OCI-LY1 (cell line): ENCODE measurements around the gene CITED2.

Experiments
- EZH2 ChIP-seq: fragments of 200-600 bp; sonication (generic), shearing (Covaris generic); IDR thresholded peaks from 2 replicates; pipeline ENCODE4 v1.8.0; 2017; ENCODE audit warnings: borderline replicate concordance, mixed run types, mild to moderate bottlenecking, antibody characterized with exemption, low read length, moderate library complexity, mixed read lengths
- TF ChIP-seq, protein P1 (sequence below): fragments of 200-600 bp; sonication (generic), shearing (Covaris generic); IDR thresholded peaks from 2 replicates; pipeline ENCODE4 v1.5.1; 2017; ENCODE audit warnings: mild to moderate bottlenecking, antibody characterized with exemption, low read length, moderate library complexity, mixed read lengths

DNA sequence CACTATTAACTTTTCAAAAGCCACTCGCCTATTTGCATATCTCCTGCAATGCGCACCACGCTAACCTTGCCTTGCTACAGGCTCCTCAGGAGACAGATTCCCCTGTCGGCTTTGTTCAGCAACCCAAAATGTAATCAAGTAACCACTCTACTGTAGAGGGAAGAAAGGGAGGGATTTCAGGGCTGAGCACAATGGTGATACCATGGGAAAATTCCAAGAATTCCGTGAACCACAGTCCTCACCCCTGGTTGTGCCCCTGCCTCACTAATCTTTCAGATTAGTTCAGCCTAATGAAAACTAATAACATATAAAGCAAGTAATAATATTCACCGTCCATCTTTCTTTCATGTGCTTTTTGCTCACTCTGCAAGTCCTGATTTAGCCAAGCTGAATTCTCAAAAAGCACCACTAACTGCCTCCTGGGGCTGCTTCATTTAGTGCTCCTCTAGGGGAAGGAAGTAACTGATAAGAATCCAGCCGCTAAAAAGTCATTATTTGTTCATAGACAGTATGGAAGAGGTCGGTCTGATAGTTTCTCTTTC lies 6.6 kb downstream of the CITED2 start:
- TF ChIP-seq, protein P1, sequence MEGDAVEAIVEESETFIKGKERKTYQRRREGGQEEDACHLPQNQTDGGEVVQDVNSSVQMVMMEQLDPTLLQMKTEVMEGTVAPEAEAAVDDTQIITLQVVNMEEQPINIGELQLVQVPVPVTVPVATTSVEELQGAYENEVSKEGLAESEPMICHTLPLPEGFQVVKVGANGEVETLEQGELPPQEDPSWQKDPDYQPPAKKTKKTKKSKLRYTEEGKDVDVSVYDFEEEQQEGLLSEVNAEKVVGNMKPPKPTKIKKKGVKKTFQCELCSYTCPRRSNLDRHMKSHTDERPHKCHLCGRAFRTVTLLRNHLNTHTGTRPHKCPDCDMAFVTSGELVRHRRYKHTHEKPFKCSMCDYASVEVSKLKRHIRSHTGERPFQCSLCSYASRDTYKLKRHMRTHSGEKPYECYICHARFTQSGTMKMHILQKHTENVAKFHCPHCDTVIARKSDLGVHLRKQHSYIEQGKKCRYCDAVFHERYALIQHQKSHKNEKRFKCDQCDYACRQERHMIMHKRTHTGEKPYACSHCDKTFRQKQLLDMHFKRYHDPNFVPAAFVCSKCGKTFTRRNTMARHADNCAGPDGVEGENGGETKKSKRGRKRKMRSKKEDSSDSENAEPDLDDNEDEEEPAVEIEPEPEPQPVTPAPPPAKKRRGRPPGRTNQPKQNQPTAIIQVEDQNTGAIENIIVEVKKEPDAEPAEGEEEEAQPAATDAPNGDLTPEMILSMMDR: no peak
- TF ChIP-seq EZH2: no peak
